ENCODE results near the gene EQTN. TPM values are rescaled to one million over a fixed set of nuclear protein-coding genes. Genes with fewer than 3 reads are reported as not detected.
A peak's percentile ranks its signal among the peaks of the same experiment; 100 is the strongest.

The EQTN gene
- total RNA-seq, 4 donors from 2014 or later = 0.97 TPM; not detected in 3

DNA sequence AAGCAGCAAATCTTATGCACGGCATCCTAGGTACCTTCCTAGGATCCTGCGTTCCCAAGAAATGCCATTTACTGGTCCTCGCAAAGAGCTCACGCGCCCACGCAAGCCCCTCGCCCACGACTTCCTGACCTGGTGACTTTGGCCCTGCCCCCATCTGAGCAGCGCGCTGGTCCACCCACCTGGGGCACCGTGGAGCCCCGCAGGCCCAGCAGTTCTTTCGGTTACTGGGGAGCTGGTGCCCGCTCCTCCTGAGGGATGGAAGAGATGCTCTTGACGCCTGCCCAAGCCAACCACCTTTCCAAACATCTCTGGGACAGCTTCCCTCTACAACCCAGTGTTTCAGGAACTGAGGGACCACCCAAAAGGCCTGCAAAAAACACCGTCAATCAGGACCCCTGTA is 16.7 kb downstream of the EQTN start:
- TF ChIP-seq, protein P1, sequence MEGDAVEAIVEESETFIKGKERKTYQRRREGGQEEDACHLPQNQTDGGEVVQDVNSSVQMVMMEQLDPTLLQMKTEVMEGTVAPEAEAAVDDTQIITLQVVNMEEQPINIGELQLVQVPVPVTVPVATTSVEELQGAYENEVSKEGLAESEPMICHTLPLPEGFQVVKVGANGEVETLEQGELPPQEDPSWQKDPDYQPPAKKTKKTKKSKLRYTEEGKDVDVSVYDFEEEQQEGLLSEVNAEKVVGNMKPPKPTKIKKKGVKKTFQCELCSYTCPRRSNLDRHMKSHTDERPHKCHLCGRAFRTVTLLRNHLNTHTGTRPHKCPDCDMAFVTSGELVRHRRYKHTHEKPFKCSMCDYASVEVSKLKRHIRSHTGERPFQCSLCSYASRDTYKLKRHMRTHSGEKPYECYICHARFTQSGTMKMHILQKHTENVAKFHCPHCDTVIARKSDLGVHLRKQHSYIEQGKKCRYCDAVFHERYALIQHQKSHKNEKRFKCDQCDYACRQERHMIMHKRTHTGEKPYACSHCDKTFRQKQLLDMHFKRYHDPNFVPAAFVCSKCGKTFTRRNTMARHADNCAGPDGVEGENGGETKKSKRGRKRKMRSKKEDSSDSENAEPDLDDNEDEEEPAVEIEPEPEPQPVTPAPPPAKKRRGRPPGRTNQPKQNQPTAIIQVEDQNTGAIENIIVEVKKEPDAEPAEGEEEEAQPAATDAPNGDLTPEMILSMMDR (IDR thresholded peaks at IDR 0.05) = no peak
- TF ChIP-seq POLR2AphosphoS5 (IDR thresholded peaks at IDR 0.05) (no peak), EP300 (IDR thresholded peaks at IDR 0.05) (no peak), POLR2A (IDR thresholded peaks at IDR 0.05) (no peak)
- Histone ChIP-seq H3K4me3 (no peak overlapping the region), H3K36me3 (no peaks in the 10 kb centered on the region), H3K9me3 (no peaks in the 10 kb centered on the region), H3K27ac (no peak overlapping the region), H3K27me3 (no peaks in the 10 kb centered on the region), H3K4me1 (peaks cover 15% of the 10 kb centered on the region)
- no peak for DNase-seq (ENCODE audit: low spot score in 2 of 2)
- 90% methylated on average over 16 of the region's 16 CpGs for WGBS

DNA sequence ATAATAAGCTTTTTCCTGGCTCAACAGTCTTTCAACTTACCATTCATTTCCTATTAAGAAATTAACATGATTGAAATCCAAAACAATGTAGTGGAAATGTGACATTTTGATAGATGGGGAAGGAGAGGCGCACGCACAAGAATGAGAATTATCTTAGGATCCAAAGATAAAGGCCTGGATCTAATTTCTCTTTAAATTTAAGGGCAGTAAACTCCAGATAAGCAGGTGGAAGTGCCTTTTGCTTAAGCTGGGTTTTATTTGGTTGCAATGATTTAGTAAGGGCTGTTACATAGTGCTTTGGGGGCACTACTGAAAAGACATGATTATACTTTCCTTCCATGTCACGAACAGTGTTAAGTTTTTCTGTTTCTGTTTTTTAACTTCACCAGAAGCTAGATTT is 17.3 kb downstream of the EQTN start:
- Histone ChIP-seq H3K36me3 (no peaks in the 10 kb centered on the region), H3K27ac (no peak overlapping the region), H3K9me3 (no peaks in the 10 kb centered on the region), H3K27me3 (no peaks in the 10 kb centered on the region), H3K4me1 (peaks cover 15% of the 10 kb centered on the region), H3K4me3 (no peak overlapping the region)
- WGBS = 84% methylated on average over 3 of the region's 3 CpGs
- TF ChIP-seq, protein P1 (IDR thresholded peaks at IDR 0.05) = no peak
- no peak for TF ChIP-seq EP300 (IDR thresholded peaks at IDR 0.05)
- no peak for TF ChIP-seq POLR2A (IDR thresholded peaks at IDR 0.05)
- no peak for TF ChIP-seq POLR2AphosphoS5 (IDR thresholded peaks at IDR 0.05)
- DNase-seq (ENCODE audit: low spot score in 2 of 2) = no peak

DNA sequence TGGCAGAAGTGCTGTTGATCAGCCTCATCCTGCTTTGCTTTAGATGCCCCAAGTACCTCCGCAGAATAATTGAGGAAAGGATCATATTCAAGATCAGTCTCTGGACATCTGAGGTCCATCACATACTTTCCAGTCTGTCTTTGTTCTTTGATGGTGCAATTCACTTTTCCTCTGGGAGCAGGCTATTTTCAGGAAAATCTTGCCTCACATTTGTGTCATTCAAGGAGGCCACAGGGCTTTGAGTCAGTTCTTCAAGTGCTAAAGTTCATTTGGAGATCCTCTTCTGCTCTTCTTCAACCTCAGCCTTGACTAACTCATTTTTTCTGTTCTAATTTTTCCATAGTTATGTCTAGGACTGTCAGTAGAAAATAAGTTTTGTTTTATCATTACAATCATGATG is 18.6 kb downstream of the EQTN start:
- no peak for TF ChIP-seq POLR2A (IDR thresholded peaks at IDR 0.05)
- no peak for TF ChIP-seq EP300 (IDR thresholded peaks at IDR 0.05)
- TF ChIP-seq, protein P1 (IDR thresholded peaks at IDR 0.05) = no peak
- no peak for TF ChIP-seq POLR2AphosphoS5 (IDR thresholded peaks at IDR 0.05)
- DNase-seq (ENCODE audit: low spot score in 2 of 2) = no peak
- H3K4me3 ChIP-seq = no peak overlapping the region
- no peaks in the 10 kb centered on the region for H3K36me3 ChIP-seq
- H3K9me3 ChIP-seq = no peaks in the 10 kb centered on the region
- WGBS = 73% methylated on average over 1 of the region's 1 CpG
- no peaks in the 10 kb centered on the region for H3K27me3 ChIP-seq
- H3K27ac ChIP-seq = no peak overlapping the region
- H3K4me1 ChIP-seq = peaks cover 15% of the 10 kb centered on the region

DNA sequence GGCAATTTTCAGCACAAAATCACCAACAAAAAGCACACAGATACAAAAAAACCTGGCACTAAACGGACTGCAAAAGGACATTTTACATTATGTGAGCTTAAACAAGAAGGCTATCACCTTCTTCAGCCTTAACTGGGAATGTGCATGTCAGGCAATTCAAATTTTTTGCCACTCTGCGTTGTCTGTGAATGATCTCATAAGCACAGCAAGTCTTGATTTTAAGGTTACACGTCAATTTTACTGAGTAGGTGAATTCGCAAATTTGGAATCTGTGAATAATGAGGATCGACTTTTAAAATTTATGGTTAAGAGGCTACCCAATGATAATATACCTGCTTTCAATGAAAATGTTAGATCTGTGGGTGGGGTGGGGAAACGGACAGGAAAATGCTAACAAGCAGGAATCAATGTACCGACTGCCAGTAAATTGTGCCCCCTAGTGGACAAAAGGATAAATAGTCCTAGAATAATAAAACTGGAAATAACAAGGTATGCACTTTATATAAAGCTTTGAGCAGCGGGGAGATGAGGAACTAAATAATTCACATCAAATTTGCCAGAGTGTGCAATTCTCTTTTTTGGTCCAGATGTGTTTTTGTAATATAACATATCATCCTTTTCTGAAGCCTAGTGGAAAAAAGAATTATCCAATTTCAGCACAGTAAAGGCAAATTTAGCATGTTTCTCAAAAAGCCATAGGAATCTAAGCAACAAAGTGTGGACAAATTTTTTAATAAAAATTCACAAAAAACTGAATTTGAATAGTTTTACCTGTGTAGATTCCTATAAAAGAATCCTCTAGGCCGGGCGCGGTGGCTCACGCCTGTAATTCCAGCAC is 20.5 kb downstream of the EQTN start:
- no peak for DNase-seq (ENCODE audit: low spot score in 2 of 2)
- Histone ChIP-seq H3K4me3 (no peak overlapping the region), H3K27ac (no peak overlapping the region), H3K9me3 (no peaks in the 10 kb centered on the region), H3K36me3 (no peaks in the 10 kb centered on the region), H3K27me3 (no peaks in the 10 kb centered on the region), H3K4me1 (peaks cover 15% of the 10 kb centered on the region)
- 42% methylated on average over 12 of the region's 12 CpGs for WGBS
- no peak for TF ChIP-seq POLR2AphosphoS5 (IDR thresholded peaks at IDR 0.05)
- TF ChIP-seq, protein P1 (IDR thresholded peaks at IDR 0.05) = peak; percentile 44 to 61

DNA sequence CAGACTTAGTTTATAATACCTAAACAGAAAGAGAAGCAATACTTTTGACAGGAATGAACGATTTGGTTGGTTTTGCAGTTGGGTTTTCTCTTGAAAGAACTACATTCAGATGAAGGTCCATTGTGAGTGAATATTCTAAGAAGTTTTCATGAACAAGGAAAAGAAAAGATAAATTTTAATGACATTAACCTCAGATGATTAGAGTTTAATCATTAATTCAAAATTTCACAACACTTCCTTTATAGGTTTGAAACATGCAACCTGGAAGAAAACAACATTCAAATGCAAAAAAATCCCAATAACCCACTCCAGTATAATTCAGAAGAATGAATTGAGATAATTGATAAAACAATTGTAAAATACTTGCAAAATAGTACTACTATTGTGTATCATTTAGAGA is 23.8 kb downstream of the EQTN start:
- TF ChIP-seq EP300 (IDR thresholded peaks at IDR 0.05) (no peak), POLR2AphosphoS5 (IDR thresholded peaks at IDR 0.05) (no peak), POLR2A (IDR thresholded peaks at IDR 0.05) (no peak)
- TF ChIP-seq, protein P1 (IDR thresholded peaks at IDR 0.05) = no peak
- H3K4me1 ChIP-seq = peaks cover 9% of the 10 kb centered on the region
- no peaks in the 10 kb centered on the region for H3K27me3 ChIP-seq
- DNase-seq (ENCODE audit: low spot score in 2 of 2) = no peak
- 86% methylated on average over 1 of the region's 1 CpG for WGBS
- no peaks in the 10 kb centered on the region for H3K36me3 ChIP-seq
- H3K4me3 ChIP-seq = no peak overlapping the region
- H3K27ac ChIP-seq = no peak overlapping the region
- no peaks in the 10 kb centered on the region for H3K9me3 ChIP-seq

Measured in suprapubic skin (tissue), 4 donors.